ENCODE results near the gene FNIP2. TPM values are rescaled to one million over a fixed set of nuclear protein-coding genes. Genes with fewer than 3 reads are reported as not detected.

The FNIP2 gene
- total RNA-seq, 1 experiment from 2014 or later, result 0.56 TPM

GRCh38 chr4:158810487-158811215, 41.8 kb downstream of the FNIP2 start:
- Histone ChIP-seq H3K27me3 (ENCODE audit: low read length) (no peaks in the 10 kb centered on the region), H3K79me2 (ENCODE audit: low read length) (no peaks in the 10 kb centered on the region), H3K4me3 (ENCODE audit: low read length) (no peak overlapping the region), H3K4me1 (ENCODE audit: low read length) (peaks cover 16% of the 10 kb centered on the region), H3K9ac (ENCODE audit: low read length) (no peak overlapping the region), H4K20me1 (ENCODE audit: insufficient read depth, low read depth, low read length) (no peaks in the 10 kb centered on the region), H3K36me3 (ENCODE audit: insufficient read depth, low read length) (no peaks in the 10 kb centered on the region), H3K9me3 (ENCODE audit: low read length) (no peaks in the 10 kb centered on the region), H2AFZ (ENCODE audit: low read length) (no peak overlapping the region), H3K27ac (ENCODE audit: low read length) (no peak overlapping the region), H3K9me2 (replicated peaks; ENCODE audit: insufficient read depth, low read length) (no peaks in the 10 kb centered on the region), H3K4me2 (ENCODE audit: low read depth, low read length, poor library complexity, severe bottlenecking) (no peak overlapping the region)
- no peak for DNase-seq

GRCh38 chr4:158811216-158811540, 42.4 kb downstream of the FNIP2 start:
- Histone ChIP-seq H3K4me2 (ENCODE audit: low read depth, low read length, poor library complexity, severe bottlenecking) (no peak overlapping the region), H3K9ac (ENCODE audit: low read length) (no peak overlapping the region), H3K27ac (ENCODE audit: low read length) (no peak overlapping the region), H3K9me3 (ENCODE audit: low read length) (no peaks in the 10 kb centered on the region), H4K20me1 (ENCODE audit: insufficient read depth, low read depth, low read length) (no peaks in the 10 kb centered on the region), H2AFZ (ENCODE audit: low read length) (no peak overlapping the region), H3K9me2 (replicated peaks; ENCODE audit: insufficient read depth, low read length) (no peaks in the 10 kb centered on the region), H3K4me3 (ENCODE audit: low read length) (no peak overlapping the region), H3K4me1 (ENCODE audit: low read length) (peaks cover 16% of the 10 kb centered on the region), H3K79me2 (ENCODE audit: low read length) (no peaks in the 10 kb centered on the region), H3K27me3 (ENCODE audit: low read length) (no peaks in the 10 kb centered on the region), H3K36me3 (ENCODE audit: insufficient read depth, low read length) (no peaks in the 10 kb centered on the region)
- DNase-seq, result no peak

GRCh38 chr4:158811704-158812103, 42.9 kb downstream of the FNIP2 start:
- no peaks in the 10 kb centered on the region for H3K9me2 ChIP-seq (replicated peaks; ENCODE audit: insufficient read depth, low read length)
- no peaks in the 10 kb centered on the region for H3K27me3 ChIP-seq (ENCODE audit: low read length)
- no peaks in the 10 kb centered on the region for H3K79me2 ChIP-seq (ENCODE audit: low read length)
- H3K9me3 ChIP-seq (ENCODE audit: low read length), result no peaks in the 10 kb centered on the region
- DNase-seq, result peak; percentile 75
- H4K20me1 ChIP-seq (ENCODE audit: insufficient read depth, low read depth, low read length), result no peaks in the 10 kb centered on the region
- H3K4me1 ChIP-seq (ENCODE audit: low read length), result peaks cover 16% of the 10 kb centered on the region
- H2AFZ ChIP-seq (ENCODE audit: low read length), result peak overlapping the region; percentile 89
- no peaks in the 10 kb centered on the region for H3K36me3 ChIP-seq (ENCODE audit: insufficient read depth, low read length)
- no peak overlapping the region for H3K4me3 ChIP-seq (ENCODE audit: low read length)
- peak overlapping the region; percentile 37 for H3K4me2 ChIP-seq (ENCODE audit: low read depth, low read length, poor library complexity, severe bottlenecking)
- H3K9ac ChIP-seq (ENCODE audit: low read length), result no peak overlapping the region
- no peak overlapping the region for H3K27ac ChIP-seq (ENCODE audit: low read length)

GRCh38 chr4:158812133-158812532, 43.3 kb downstream of the FNIP2 start:
- H3K4me2 ChIP-seq (ENCODE audit: low read depth, low read length, poor library complexity, severe bottlenecking), result peak overlapping the region; percentile 37
- H3K4me1 ChIP-seq (ENCODE audit: low read length), result peaks cover 16% of the 10 kb centered on the region
- no peaks in the 10 kb centered on the region for H3K79me2 ChIP-seq (ENCODE audit: low read length)
- no peaks in the 10 kb centered on the region for H4K20me1 ChIP-seq (ENCODE audit: insufficient read depth, low read depth, low read length)
- H3K36me3 ChIP-seq (ENCODE audit: insufficient read depth, low read length), result no peaks in the 10 kb centered on the region
- H3K9ac ChIP-seq (ENCODE audit: low read length), result no peak overlapping the region
- H3K9me2 ChIP-seq (replicated peaks; ENCODE audit: insufficient read depth, low read length), result no peaks in the 10 kb centered on the region
- H3K27ac ChIP-seq (ENCODE audit: low read length), result no peak overlapping the region
- no peaks in the 10 kb centered on the region for H3K9me3 ChIP-seq (ENCODE audit: low read length)
- DNase-seq, result no peak
- no peaks in the 10 kb centered on the region for H3K27me3 ChIP-seq (ENCODE audit: low read length)
- peak overlapping the region; percentile 89 for H2AFZ ChIP-seq (ENCODE audit: low read length)
- H3K4me3 ChIP-seq (ENCODE audit: low read length), result no peak overlapping the region

GRCh38 chr4:158812543-158812942, 43.7 kb downstream of the FNIP2 start:
- DNase-seq, result no peak
- Histone ChIP-seq H3K27me3 (ENCODE audit: low read length) (no peaks in the 10 kb centered on the region), H3K9me2 (replicated peaks; ENCODE audit: insufficient read depth, low read length) (no peaks in the 10 kb centered on the region), H3K9ac (ENCODE audit: low read length) (no peak overlapping the region), H3K27ac (ENCODE audit: low read length) (no peak overlapping the region), H3K4me1 (ENCODE audit: low read length) (peaks cover 16% of the 10 kb centered on the region), H3K9me3 (ENCODE audit: low read length) (no peaks in the 10 kb centered on the region), H3K79me2 (ENCODE audit: low read length) (no peaks in the 10 kb centered on the region), H4K20me1 (ENCODE audit: insufficient read depth, low read depth, low read length) (no peaks in the 10 kb centered on the region), H3K4me2 (ENCODE audit: low read depth, low read length, poor library complexity, severe bottlenecking) (no peak overlapping the region), H2AFZ (ENCODE audit: low read length) (no peak overlapping the region), H3K4me3 (ENCODE audit: low read length) (no peak overlapping the region), H3K36me3 (ENCODE audit: insufficient read depth, low read length) (no peaks in the 10 kb centered on the region)

DNA sequence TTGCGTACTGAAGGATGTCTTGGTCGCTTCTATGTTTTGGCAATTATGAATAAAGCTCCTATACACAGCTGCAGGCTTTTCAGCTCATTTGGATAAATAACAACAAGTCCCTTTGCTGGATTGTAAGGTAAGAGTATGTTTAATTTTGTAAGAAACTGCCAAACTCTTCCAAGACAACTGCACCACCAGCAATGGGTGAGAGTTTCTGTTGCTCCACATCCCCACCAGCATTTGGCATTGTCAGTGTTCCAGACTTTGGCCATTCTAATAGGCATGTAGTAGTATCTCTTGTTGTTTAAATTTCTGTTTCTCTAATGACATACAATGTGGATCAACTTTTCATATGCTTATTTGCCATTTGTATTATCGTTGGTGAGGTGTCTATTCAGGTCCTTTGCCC, 44.3 kb downstream of the FNIP2 start:
- no peak overlapping the region for H3K4me2 ChIP-seq (ENCODE audit: low read depth, low read length, poor library complexity, severe bottlenecking)
- H3K27ac ChIP-seq (ENCODE audit: low read length), result no peak overlapping the region
- H3K9me2 ChIP-seq (replicated peaks; ENCODE audit: insufficient read depth, low read length), result no peaks in the 10 kb centered on the region
- H3K27me3 ChIP-seq (ENCODE audit: low read length), result no peaks in the 10 kb centered on the region
- no peak overlapping the region for H3K9ac ChIP-seq (ENCODE audit: low read length)
- no peaks in the 10 kb centered on the region for H3K79me2 ChIP-seq (ENCODE audit: low read length)
- DNase-seq, result no peak
- H3K4me3 ChIP-seq (ENCODE audit: low read length), result no peak overlapping the region
- no peaks in the 10 kb centered on the region for H4K20me1 ChIP-seq (ENCODE audit: insufficient read depth, low read depth, low read length)
- H2AFZ ChIP-seq (ENCODE audit: low read length), result no peak overlapping the region
- no peaks in the 10 kb centered on the region for H3K36me3 ChIP-seq (ENCODE audit: insufficient read depth, low read length)
- H3K9me3 ChIP-seq (ENCODE audit: low read length), result no peaks in the 10 kb centered on the region
- H3K4me1 ChIP-seq (ENCODE audit: low read length), result peaks cover 16% of the 10 kb centered on the region

- Histone ChIP-seq H3K79me2 (ENCODE audit: low read length) (no peaks in the 10 kb centered on the region), H3K9me3 (ENCODE audit: low read length) (no peaks in the 10 kb centered on the region), H3K36me3 (ENCODE audit: insufficient read depth, low read length) (no peaks in the 10 kb centered on the region), H3K4me2 (ENCODE audit: low read depth, low read length, poor library complexity, severe bottlenecking) (no peak overlapping the region), H3K27ac (ENCODE audit: low read length) (no peak overlapping the region), H3K4me3 (ENCODE audit: low read length) (no peak overlapping the region), H3K27me3 (ENCODE audit: low read length) (no peaks in the 10 kb centered on the region), H4K20me1 (ENCODE audit: insufficient read depth, low read depth, low read length) (no peaks in the 10 kb centered on the region), H3K9me2 (replicated peaks; ENCODE audit: insufficient read depth, low read length) (no peaks in the 10 kb centered on the region), H3K9ac (ENCODE audit: low read length) (no peak overlapping the region), H3K4me1 (ENCODE audit: low read length) (peaks cover 16% of the 10 kb centered on the region), H2AFZ (ENCODE audit: low read length) (no peak overlapping the region)
- DNase-seq, result no peak
Observed at GRCh38 chr4:158814207-158814606, 45.4 kb downstream of the FNIP2 start.

DNA sequence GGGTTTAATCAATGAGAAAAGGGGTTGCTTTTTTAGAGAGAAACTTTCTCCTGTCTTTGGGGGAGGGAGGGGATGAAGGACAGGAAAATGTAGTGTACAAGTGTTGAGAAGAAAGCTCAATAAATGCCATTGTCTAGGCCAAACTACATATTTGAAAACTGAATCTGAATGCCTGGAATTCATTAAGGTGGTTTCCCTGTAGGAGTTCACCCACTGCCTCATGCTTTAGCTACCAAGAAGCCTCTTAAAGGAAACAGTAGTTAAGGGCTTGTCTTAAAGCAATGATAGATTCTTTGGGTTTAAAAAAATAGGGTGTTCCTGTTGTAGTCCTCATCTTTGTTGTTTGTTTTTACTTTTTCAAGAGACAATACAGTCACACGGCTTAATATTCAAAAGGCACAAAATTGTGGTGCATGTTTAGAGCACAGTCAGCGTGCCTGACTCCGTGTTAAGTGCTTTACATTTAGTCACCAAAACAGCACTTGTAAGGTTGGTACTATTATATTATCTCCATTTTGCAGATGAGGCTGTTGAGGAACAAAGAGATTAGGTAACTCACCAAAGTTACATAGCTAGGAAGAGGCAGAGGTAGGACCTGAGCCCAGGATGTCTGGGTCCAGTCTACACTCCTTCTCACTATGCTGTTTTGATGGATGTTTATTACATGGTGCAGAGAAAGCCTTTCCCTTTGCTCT, 46.0 kb downstream of the FNIP2 start:
- no peak overlapping the region for H3K9ac ChIP-seq (ENCODE audit: low read length)
- no peak overlapping the region for H3K27ac ChIP-seq (ENCODE audit: low read length)
- H3K79me2 ChIP-seq (ENCODE audit: low read length), result no peaks in the 10 kb centered on the region
- H4K20me1 ChIP-seq (ENCODE audit: insufficient read depth, low read depth, low read length), result no peaks in the 10 kb centered on the region
- H3K9me2 ChIP-seq (replicated peaks; ENCODE audit: insufficient read depth, low read length), result no peaks in the 10 kb centered on the region
- no peaks in the 10 kb centered on the region for H3K9me3 ChIP-seq (ENCODE audit: low read length)
- no peaks in the 10 kb centered on the region for H3K27me3 ChIP-seq (ENCODE audit: low read length)
- no peak for DNase-seq
- no peaks in the 10 kb centered on the region for H3K36me3 ChIP-seq (ENCODE audit: insufficient read depth, low read length)
- H3K4me3 ChIP-seq (ENCODE audit: low read length), result no peak overlapping the region
- H2AFZ ChIP-seq (ENCODE audit: low read length), result no peak overlapping the region
- H3K4me2 ChIP-seq (ENCODE audit: low read depth, low read length, poor library complexity, severe bottlenecking), result no peak overlapping the region
- peaks cover 12% of the 10 kb centered on the region for H3K4me1 ChIP-seq (ENCODE audit: low read length)

Measured in Karpas-422 (cell line).